Prostate gland (tissue), 2 donors: Measurements from ENCODE around the gene RAB6B.

Source experiments
- CTCF ChIP-seq, 4 experiments: fragments of 200-600 bp in 2 of 4; fragments of 450-650 bp in 2 of 4; sonication (generic) in 2 of 4; IDR thresholded peaks; 1 replicate in 3 of 4; 2 replicates in 1 of 4; pipeline ENCODE4 v1.5.1; 2016 to 2019; ENCODE audit warnings: antibody characterized with exemption in 4 of 4, mild to moderate bottlenecking in 2 of 4, moderate library complexity in 2 of 4
- POLR2A ChIP-seq: fragments of 450-650 bp; IDR thresholded peaks from one replicate; pipeline ENCODE4 v1.6.1; 2016; ENCODE audit warnings: antibody characterized with exemption, mild to moderate bottlenecking
- POLR2AphosphoS5 ChIP-seq: sonication (generic); formaldehyde crosslinking; IDR thresholded peaks from one replicate; pipeline ENCODE4 v1.6.1; 2017; ENCODE audit warnings: antibody characterized with exemption

GRCh38 chr3:133830071-133830470 lies 65.6 kb downstream of the RAB6B start:
- no peak for TF ChIP-seq CTCF (IDR thresholded peaks at IDR 0.05)
- no peak for TF ChIP-seq POLR2A
- no peak for TF ChIP-seq POLR2AphosphoS5
